Measurements from ENCODE around the gene SAFB2.
"Not testable (repeated sequence)": the region's sequence is repeated elsewhere in the genome, so short reads cannot be mapped to it uniquely, and the experiment has no call there.

Gene SAFB2

GRCh38 chr19:5609881-5610448 is 12.6 kb downstream of the SAFB2 start:
- H3K4me2 ChIP-seq (ENCODE audit: low read length): no peak overlapping the region
- H3K9ac ChIP-seq: no peak overlapping the region
- H3K9me3 ChIP-seq (ENCODE audit: control insufficient read depth, low read length): no peaks in the 10 kb centered on the region
- TF ChIP-seq CTCF (IDR thresholded peaks at IDR 0.05): no peak
- no peak overlapping the region for H2AFZ ChIP-seq
- H3K36me3 ChIP-seq (ENCODE audit: control insufficient read depth, insufficient read depth, low read length): no peaks in the 10 kb centered on the region
- no peaks in the 10 kb centered on the region for H3K4me1 ChIP-seq
- no peak overlapping the region for H3K4me3 ChIP-seq (ENCODE audit: low read depth, low read length)
- H3K27ac ChIP-seq: no peak overlapping the region
- H3K79me2 ChIP-seq: peaks cover 62% of the 10 kb centered on the region
- no peaks in the 10 kb centered on the region for H3K27me3 ChIP-seq (ENCODE audit: control insufficient read depth, insufficient read depth, low read length)

GRCh38 chr19:5608766-5609165 is 13.8 kb downstream of the SAFB2 start:
- not testable (repeated sequence) for H3K36me3 ChIP-seq (ENCODE audit: control insufficient read depth, insufficient read depth, low read length); H3K27ac ChIP-seq; H3K4me3 ChIP-seq (ENCODE audit: low read depth, low read length); H3K4me2 ChIP-seq (ENCODE audit: low read length); H3K9ac ChIP-seq; H3K9me3 ChIP-seq (ENCODE audit: control insufficient read depth, low read length); H3K27me3 ChIP-seq (ENCODE audit: control insufficient read depth, insufficient read depth, low read length); H2AFZ ChIP-seq; H3K4me1 ChIP-seq
- peaks cover 53% of the 10 kb centered on the region for H3K79me2 ChIP-seq

GRCh38 chr19:5608291-5608690 is 14.3 kb downstream of the SAFB2 start:
- Histone ChIP-seq H2AFZ (no peak overlapping the region), H3K79me2 (peaks cover 50% of the 10 kb centered on the region), H3K4me2 (ENCODE audit: low read length) (no peak overlapping the region), H3K27me3 (ENCODE audit: control insufficient read depth, insufficient read depth, low read length) (no peaks in the 10 kb centered on the region), H3K9ac (no peak overlapping the region), H3K4me1 (no peaks in the 10 kb centered on the region), H3K27ac (no peak overlapping the region), H3K36me3 (ENCODE audit: control insufficient read depth, insufficient read depth, low read length) (no peaks in the 10 kb centered on the region), H3K4me3 (ENCODE audit: low read depth, low read length) (no peak overlapping the region), H3K9me3 (ENCODE audit: control insufficient read depth, low read length) (no peaks in the 10 kb centered on the region)
- no peak for TF ChIP-seq CTCF (IDR thresholded peaks at IDR 0.05)

- Histone ChIP-seq H3K27ac (no peak overlapping the region), H3K9ac (no peak overlapping the region), H3K4me1 (no peaks in the 10 kb centered on the region), H2AFZ (no peak overlapping the region), H3K9me3 (ENCODE audit: control insufficient read depth, low read length) (no peaks in the 10 kb centered on the region), H3K27me3 (ENCODE audit: control insufficient read depth, insufficient read depth, low read length) (no peaks in the 10 kb centered on the region), H3K4me3 (ENCODE audit: low read depth, low read length) (no peak overlapping the region), H3K36me3 (ENCODE audit: control insufficient read depth, insufficient read depth, low read length) (no peaks in the 10 kb centered on the region), H3K4me2 (ENCODE audit: low read length) (no peak overlapping the region), H3K79me2 (peaks cover 48% of the 10 kb centered on the region)
- TF ChIP-seq CTCF (IDR thresholded peaks at IDR 0.05): no peak
Measured at GRCh38 chr19:5607318-5608275, 15.0 kb downstream of the SAFB2 start.

- Histone ChIP-seq H3K9me3 (ENCODE audit: control insufficient read depth, low read length) (no peaks in the 10 kb centered on the region), H3K4me2 (ENCODE audit: low read length) (no peak overlapping the region), H3K4me3 (ENCODE audit: low read depth, low read length) (no peak overlapping the region), H3K4me1 (no peaks in the 10 kb centered on the region), H3K79me2 (peaks cover 46% of the 10 kb centered on the region), H3K9ac (no peak overlapping the region), H2AFZ (no peak overlapping the region), H3K27me3 (ENCODE audit: control insufficient read depth, insufficient read depth, low read length) (no peaks in the 10 kb centered on the region), H3K36me3 (ENCODE audit: control insufficient read depth, insufficient read depth, low read length) (no peaks in the 10 kb centered on the region), H3K27ac (no peak overlapping the region)
- TF ChIP-seq CTCF (IDR thresholded peaks at IDR 0.05): no peak
Measured at GRCh38 chr19:5605362-5605761, 17.2 kb downstream of the SAFB2 start.
